Hepatocyte (in vitro differentiated cells): ENCODE measurements around the gene STRN4.

Source experiments
- CTCF ChIP-seq: fragments of 200-600 bp; sonication (generic); IDR thresholded peaks from 2 replicates; pipeline ENCODE4 v1.5.1; 2016; ENCODE audit warnings: antibody characterized with exemption, mild to moderate bottlenecking; ENCODE audit not compliant: poor library complexity
- EZH2 ChIP-seq: fragments of 200-600 bp; sonication (generic); IDR thresholded peaks from 2 replicates; pipeline ENCODE4 v1.6.1; 2016; ENCODE audit warnings: antibody characterized with exemption, mild to moderate bottlenecking, borderline replicate concordance

GRCh38 chr19:46787331-46788261, 41.3 kb upstream of the STRN4 start:
- TF ChIP-seq EZH2 (no peak), CTCF (no peak)
